PC-9 (cell line): ENCODE data around the gene ALAD. TPM values are rescaled to one million over a fixed set of nuclear protein-coding genes. Genes with fewer than 3 reads are reported as not detected.
A peak's percentile ranks its signal among the peaks of the same experiment; 100 is the strongest.

Experiments used
- BruUV-seq: library from RNA; stranded (reverse); fragments of 400-500 nt; replicated peaks from 2 replicates; lab custom pipeline; 2021; lab: Mats Ljungman, UMichigan
- CTCF ChIA-PET: fragments of 300-600 bp; sonication (Branson Sonifier 250); formaldehyde crosslinking; loops from one replicate; lab custom pipeline; 2022; ENCODE audit warnings: antibody characterized with exemption; lab: Charles Lee
- POLR2A ChIA-PET: fragments of 300-600 bp; sonication (Branson Sonifier 250); formaldehyde crosslinking; loops from one replicate; lab custom pipeline; 2022; ENCODE audit warnings: antibody characterized with exemption; ENCODE audit not compliant: unreplicated experiment; lab: Charles Lee
- DNase-seq, 2 experiments: peaks; one replicate each; pipeline versions ENCODE4 v3.0.0 to v3.0.0-alpha.2; 2015 to 2022; ENCODE audit warnings: mixed read lengths in 1 of 2
- H2AFZ ChIP-seq: fragments of 200-600 bp; sonication (generic); 2 replicates; pipeline ENCODE4 v1.8.1; 2017; ENCODE audit warnings: antibody characterized with exemption
- H3F3A ChIP-seq: fragments of 200-600 bp; sonication (generic); 2 replicates; pipeline ENCODE4 v1.8.1; 2017; ENCODE audit warnings: antibody characterized with exemption, mild to moderate bottlenecking, low read depth; ENCODE audit not compliant: insufficient read depth
- H3K27ac ChIP-seq: fragments of 200-600 bp; sonication (generic); 2 replicates; pipeline ENCODE4 v1.6.1; 2016; ENCODE audit warnings: mixed run types
- H3K27me3 ChIP-seq: fragments of 200-600 bp; sonication (generic); 2 replicates; pipeline ENCODE4 v1.6.1; 2016; ENCODE audit warnings: low read depth, mixed run types; ENCODE audit not compliant: insufficient read depth
- H3K36me3 ChIP-seq: fragments of 200-600 bp; sonication (generic); 2 replicates; pipeline ENCODE4 v1.6.1; 2016; ENCODE audit warnings: low read depth, mixed run types
- H3K4me1 ChIP-seq: fragments of 200-600 bp; sonication (generic); replicated peaks from 2 replicates; pipeline ENCODE4 v1.6.1; 2016; ENCODE audit warnings: mixed run types; ENCODE audit not compliant: insufficient read depth
- H3K4me2 ChIP-seq: fragments of 200-600 bp; sonication (generic); 2 replicates; pipeline ENCODE4 v1.6.1; 2017; ENCODE audit warnings: mixed run types
- H3K4me3 ChIP-seq: fragments of 200-600 bp; sonication (generic); 2 replicates; pipeline ENCODE4 v1.6.1; 2016; ENCODE audit warnings: mixed run types
- H3K79me2 ChIP-seq: fragments of 200-600 bp; sonication (generic); 2 replicates; pipeline ENCODE4 v1.6.1; 2017; ENCODE audit warnings: low read depth, mixed run types
- H3K9me2 ChIP-seq: fragments of 200-600 bp; sonication (generic); 2 replicates; pipeline ENCODE4 v1.8.1; 2017; ENCODE audit warnings: mild to moderate bottlenecking; ENCODE audit not compliant: insufficient read depth
- H3K9me3 ChIP-seq: fragments of 200-600 bp; sonication (generic); 2 replicates; pipeline ENCODE4 v1.8.1; 2016; ENCODE audit warnings: low read depth; ENCODE audit not compliant: insufficient read depth
- H4K20me1 ChIP-seq: fragments of 200-600 bp; sonication (generic); 2 replicates; pipeline ENCODE4 v1.8.1; 2017; ENCODE audit not compliant: insufficient read depth
- CTCF ChIP-seq: fragments of 200-600 bp; sonication (generic); conservative IDR thresholded peaks from 2 replicates; pipeline ENCODE4 v1.6.1; 2017; ENCODE audit warnings: mixed run types, antibody characterized with exemption, mild to moderate bottlenecking, moderate library complexity
- EZH2 ChIP-seq: fragments of 200-600 bp; sonication (generic); IDR thresholded peaks from 2 replicates; pipeline ENCODE4 v1.8.0; 2017; ENCODE audit warnings: antibody characterized with exemption, low read depth
- intact Hi-C: fragments of 100-400 bp; cut with micrococcal nuclease; formaldehyde crosslinking; loops from one replicate; pipeline ENCODE4 v1.10.0; 2022; ENCODE audit not compliant: unreplicated experiment
- total RNA-seq: library from RNA; stranded (reverse); gene quantifications from 2 replicates; pipeline ENCODE4 v1.2.3, GENCODE V29; 2021

The ALAD gene
- total RNA-seq, 1 experiment from 2014 or later = 42.7 TPM

- H2AFZ ChIP-seq = no peak overlapping the region
- DNase-seq = no peak
- peaks cover 6% of the 10 kb centered on the region; the same call in 1 of the 2 replicates for H3K4me1 ChIP-seq
- no peaks in the 10 kb centered on the region for H3K36me3 ChIP-seq
- H3K9me3 ChIP-seq = no peaks in the 10 kb centered on the region
- H3K27me3 ChIP-seq = no peaks in the 10 kb centered on the region
- POLR2A ChIA-PET = no interaction called here
- TF ChIP-seq CTCF (no peak), EZH2 (no peak)
- H3F3A ChIP-seq = peaks cover 6% of the 10 kb centered on the region; the same call in 1 of the 2 replicates
- H3K27ac ChIP-seq = no peak overlapping the region
- no peaks in the 10 kb centered on the region for H3K9me2 ChIP-seq
- no TSS peak for BruUV-seq
- H3K4me3 ChIP-seq = no peak overlapping the region
- intact Hi-C loops = no loop called here
- CTCF ChIA-PET = no interaction called here
- no peak overlapping the region for H3K4me2 ChIP-seq
- no peaks in the 10 kb centered on the region for H4K20me1 ChIP-seq
- no peaks in the 10 kb centered on the region for H3K79me2 ChIP-seq
Measured at GRCh38 chr9:113416149-113416721, 15.2 kb upstream of the ALAD start.

- Histone ChIP-seq H3K27me3 (no peaks in the 10 kb centered on the region), H3K4me2 (peak within 1 kb of the TSS; percentile 80), H3K27ac (peak within 1 kb of the TSS; percentile 89), H3K4me3 (peak within 1 kb of the TSS; percentile 76), H4K20me1 (no peaks in the 10 kb centered on the region), H3K36me3 (peaks cover 11% of the 10 kb centered on the region), H3K9me2 (no peaks in the 10 kb centered on the region), H3K4me1 (peaks cover 18% of the 10 kb centered on the region), H2AFZ (peak within 1 kb of the TSS; percentile 88), H3K79me2 (peaks cover 21% of the 10 kb centered on the region), H3K9me3 (no peaks in the 10 kb centered on the region), H3F3A (peaks cover 30% of the 10 kb centered on the region)
- intact Hi-C loops = loop anchor here (1.0 kb wide), 3 partner anchors 70 to 189 kb away; partner anchors contain the start of genes CDC26, FKBP15, PRPF4 and SLC31A1
- peak; percentile 87 to 95 for DNase-seq
- CTCF ChIA-PET = interaction anchor here (0.7 to 1.1 kb wide), 4 partner anchors 9 to 248 kb away, joined by 3 to 8 read pairs (median 4); partner anchors contain the start of gene ALAD
- POLR2A ChIA-PET = interaction anchor here (0.6 to 1.1 kb wide), 9 partner anchors 9 to 493 kb away, joined by 3 to 6 read pairs (median 4); partner anchors contain the start of genes ALAD, FKBP15 and SLC31A1
- BruUV-seq = no TSS peak
- no peak for TF ChIP-seq CTCF
- no peak for TF ChIP-seq EZH2
Measured at GRCh38 chr9:113410207-113410864, 9.3 kb upstream of the ALAD start, which contains the start of the genes C9orf43 and POLE3. Gene C9orf43, plus strand, starts transcription at chr9:113410747. Its CDS starts 2,747 bp downstream, at chr9:113413494. Gene POLE3, minus strand, starts transcription at chr9:113410675. Its CDS starts 382 bp downstream, at chr9:113410293.

GRCh38 chr9:113409883-113410206 is 8.8 kb upstream of the ALAD start:
- DNase-seq = no peak
- Histone ChIP-seq H3K4me2 (peak overlapping the region; percentile 80), H3K4me3 (peak overlapping the region; percentile 76), H3K36me3 (peaks cover 11% of the 10 kb centered on the region), H3K27me3 (no peaks in the 10 kb centered on the region), H3K79me2 (peaks cover 21% of the 10 kb centered on the region), H4K20me1 (no peaks in the 10 kb centered on the region), H3K4me1 (peaks cover 18% of the 10 kb centered on the region), H3K9me3 (no peaks in the 10 kb centered on the region), H3F3A (peaks cover 30% of the 10 kb centered on the region), H3K27ac (peak overlapping the region; percentile 89), H2AFZ (peak overlapping the region; percentile 88), H3K9me2 (no peaks in the 10 kb centered on the region)
- intact Hi-C loops = loop anchor here (1.0 to 5.0 kb wide), 4 partner anchors 70 to 298 kb away; partner anchors contain the start of genes CDC26, FKBP15, PRPF4 and SLC31A1
- no TSS peak for BruUV-seq
- TF ChIP-seq CTCF (no peak), EZH2 (no peak)
- ChIA-PET POLR2A (interaction anchor here (0.7 to 1.1 kb wide), 7 partner anchors 9 to 494 kb away, joined by 3 to 6 read pairs (median 4); partner anchors contain the start of genes ALAD, FKBP15 and SLC31A1), CTCF (interaction anchor here (1.0 to 1.1 kb wide), 2 partner anchors 9 to 135 kb away, joined by 5 to 8 read pairs; partner anchors contain the start of gene ALAD)
